Activated T-helper 9 cell treated with anti-CD3 and anti-CD28 coated beads, Interleukin-2, amount 50 U/mL, for 16 hours (primary cell): Measurements from ENCODE around the gene PHKB.

ENCODE experiments used
- DNase-seq: peaks from one replicate; pipeline ENCODE4 v3.0.0-alpha.2; 2020; ENCODE audit warnings: low read depth

PHKB gene

DNA sequence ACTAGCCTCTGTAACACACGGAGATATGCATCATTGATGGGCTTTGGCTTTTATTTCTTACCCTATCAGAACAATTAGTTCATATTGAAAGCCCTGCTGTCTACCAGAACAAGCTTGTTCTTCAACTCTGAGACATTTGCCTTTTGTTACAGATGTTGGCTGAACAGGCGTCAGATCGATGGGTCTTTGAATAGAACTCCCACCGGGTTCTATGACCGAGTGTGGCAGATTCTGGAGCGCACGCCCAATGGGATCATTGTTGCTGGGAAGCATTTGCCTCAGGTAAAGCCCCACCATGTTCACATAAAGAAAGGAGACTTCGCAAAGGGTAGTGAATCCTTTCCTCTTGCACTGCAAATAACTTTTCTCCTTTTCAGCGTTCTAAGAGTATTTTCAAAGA lies 232.1 kb downstream of the PHKB start:
- DNase-seq = no peak

DNA sequence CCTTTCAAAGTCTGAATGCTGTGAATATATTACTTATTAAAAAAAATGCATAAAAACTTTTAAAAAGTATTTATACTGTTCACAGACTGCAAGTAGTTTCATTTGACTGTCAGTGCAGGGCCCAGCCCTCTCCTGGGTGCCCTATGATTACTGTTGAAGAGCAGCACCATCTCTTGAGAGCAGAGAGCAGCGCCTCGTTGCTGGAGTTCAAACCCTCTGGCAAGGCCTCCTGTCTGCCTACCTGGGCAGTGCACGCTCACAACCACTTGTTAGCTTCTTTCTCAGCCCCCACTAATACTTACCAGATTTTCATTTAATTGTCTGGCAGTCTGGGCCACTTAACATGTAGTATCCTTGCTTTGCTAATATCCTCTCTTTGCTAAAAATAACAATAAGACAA lies 233.4 kb downstream of the PHKB start:
- DNase-seq = no peak

DNA sequence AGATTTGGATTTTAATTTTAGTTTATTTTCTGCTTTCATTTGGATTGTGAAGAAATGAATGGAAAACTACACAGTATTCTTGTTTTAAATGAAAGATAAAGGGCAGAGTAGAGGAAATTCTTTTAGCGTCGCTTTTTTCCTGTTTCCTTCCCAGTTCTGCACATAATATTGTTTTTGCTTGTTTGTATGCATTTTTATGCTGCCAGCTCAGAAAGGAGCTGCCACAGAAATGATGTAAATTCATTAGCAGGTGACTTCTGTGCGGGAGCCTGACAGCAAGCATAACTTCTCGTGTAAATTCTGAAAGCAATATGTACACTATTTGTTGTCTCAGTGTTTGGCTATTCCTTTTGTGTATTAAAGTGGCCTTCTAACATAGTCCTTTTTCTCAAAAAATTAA lies 234.6 kb downstream of the PHKB start:
- DNase-seq = no peak

DNA sequence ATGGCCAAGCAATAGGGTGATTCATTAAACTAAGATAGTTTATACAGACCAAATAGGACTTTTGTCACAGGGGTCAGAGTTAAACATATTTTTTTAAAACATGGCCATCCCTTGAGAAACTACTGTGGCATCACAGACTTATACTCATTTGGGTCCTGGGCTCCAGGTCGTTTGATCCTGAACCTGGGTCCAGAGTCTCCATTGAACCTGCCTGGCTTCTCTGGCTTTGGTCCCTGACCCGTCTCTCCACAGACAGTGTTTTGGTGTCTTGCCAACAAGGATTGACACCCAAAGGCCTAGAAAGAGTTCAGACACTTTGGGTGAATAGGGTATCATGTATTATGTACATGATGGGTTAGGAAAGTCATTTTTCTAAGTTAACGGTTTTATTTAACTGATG lies 236.7 kb downstream of the PHKB start:
- DNase-seq = no peak

DNA sequence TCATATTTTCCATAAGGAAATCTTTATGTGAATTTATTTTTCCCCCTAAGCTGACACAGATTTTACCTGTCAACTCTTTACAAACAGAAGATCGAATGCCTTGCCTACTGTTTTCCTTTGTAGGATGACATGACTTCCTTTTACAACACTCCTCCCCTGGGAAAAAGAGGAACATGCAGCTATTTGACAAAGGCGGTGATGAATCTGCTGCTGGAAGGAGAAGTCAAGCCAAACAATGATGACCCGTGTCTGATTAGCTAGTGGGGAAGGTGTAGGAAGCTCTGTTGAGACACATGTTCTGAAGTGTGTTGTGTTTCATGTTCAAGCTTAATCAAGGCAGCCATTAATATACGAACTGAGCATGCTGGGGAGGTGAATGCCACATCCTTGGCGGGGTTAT lies 238.0 kb downstream of the PHKB start:
- no peak for DNase-seq

DNA sequence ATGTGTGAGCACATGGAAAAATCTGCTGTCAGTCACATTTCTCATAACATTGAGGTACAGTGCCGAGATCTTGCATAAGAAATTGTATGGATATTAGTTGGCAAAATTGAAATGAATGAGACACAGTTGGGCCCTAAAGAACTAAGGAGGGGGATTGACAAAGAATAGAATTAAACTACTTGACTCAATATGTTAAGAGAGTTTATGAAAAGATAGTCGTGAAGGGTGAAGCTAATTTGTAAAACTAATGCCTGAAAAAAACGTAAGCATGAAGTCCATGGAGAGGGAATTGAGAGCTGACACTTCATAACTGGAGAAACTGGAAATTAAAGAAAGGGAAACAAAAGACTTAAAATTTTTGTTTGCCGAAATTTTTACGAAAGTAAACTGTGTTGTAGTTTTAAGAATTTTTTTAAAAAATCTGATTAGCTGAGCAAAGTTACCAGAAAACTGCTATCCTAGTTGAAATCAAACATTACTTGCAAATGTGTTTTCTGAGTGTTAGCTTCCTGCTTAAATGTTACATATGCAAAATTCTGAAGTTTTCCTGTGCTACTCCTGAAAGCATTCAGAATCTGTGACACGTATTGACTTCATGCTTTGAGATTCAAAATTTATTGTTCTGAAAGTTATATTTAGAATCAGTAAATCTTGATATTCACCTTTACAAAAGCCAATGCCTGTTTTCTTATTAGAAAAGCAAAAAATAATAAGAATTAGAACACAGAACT lies 239.9 kb downstream of the PHKB start:
- DNase-seq = no peak

DNA sequence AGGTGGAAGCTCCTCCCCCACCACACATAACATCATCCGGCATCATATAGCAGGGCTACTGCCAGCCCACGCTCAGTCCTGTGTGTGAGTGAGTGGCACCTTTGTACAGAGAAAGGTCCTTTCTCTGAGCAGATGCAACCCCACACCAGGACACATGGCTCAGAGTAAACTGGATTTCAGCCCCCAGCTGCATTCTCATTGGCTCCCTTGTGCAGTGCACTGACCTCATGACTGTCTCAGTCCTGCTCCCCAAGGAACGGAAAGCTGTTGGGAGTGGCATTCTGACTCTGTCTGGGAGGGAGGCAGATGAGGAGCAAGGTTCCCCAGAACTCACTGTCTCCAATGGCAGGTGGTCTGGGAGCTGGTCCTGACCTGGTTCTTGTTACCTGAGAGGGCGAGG lies 244.1 kb downstream of the PHKB start:
- DNase-seq = no peak

DNA sequence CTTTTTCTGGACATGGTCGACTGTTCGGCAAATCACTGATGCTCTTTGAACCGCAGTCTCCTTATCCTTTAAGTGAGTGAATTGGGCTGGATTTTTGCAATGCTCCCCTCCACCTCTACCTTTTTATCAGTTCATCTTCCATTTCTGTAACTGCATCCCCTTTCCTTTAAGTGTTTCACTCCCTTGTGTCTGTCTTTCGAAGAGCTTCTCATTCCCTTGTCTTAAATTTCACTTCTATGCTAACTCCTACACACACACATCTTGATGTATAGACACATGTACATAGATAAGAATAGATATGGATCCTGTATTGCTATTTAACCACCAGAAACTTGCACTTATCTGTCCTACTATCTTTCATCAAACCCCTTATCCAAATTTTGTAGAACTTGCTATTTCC lies 250.7 kb downstream of the PHKB start:
- DNase-seq = no peak

DNA sequence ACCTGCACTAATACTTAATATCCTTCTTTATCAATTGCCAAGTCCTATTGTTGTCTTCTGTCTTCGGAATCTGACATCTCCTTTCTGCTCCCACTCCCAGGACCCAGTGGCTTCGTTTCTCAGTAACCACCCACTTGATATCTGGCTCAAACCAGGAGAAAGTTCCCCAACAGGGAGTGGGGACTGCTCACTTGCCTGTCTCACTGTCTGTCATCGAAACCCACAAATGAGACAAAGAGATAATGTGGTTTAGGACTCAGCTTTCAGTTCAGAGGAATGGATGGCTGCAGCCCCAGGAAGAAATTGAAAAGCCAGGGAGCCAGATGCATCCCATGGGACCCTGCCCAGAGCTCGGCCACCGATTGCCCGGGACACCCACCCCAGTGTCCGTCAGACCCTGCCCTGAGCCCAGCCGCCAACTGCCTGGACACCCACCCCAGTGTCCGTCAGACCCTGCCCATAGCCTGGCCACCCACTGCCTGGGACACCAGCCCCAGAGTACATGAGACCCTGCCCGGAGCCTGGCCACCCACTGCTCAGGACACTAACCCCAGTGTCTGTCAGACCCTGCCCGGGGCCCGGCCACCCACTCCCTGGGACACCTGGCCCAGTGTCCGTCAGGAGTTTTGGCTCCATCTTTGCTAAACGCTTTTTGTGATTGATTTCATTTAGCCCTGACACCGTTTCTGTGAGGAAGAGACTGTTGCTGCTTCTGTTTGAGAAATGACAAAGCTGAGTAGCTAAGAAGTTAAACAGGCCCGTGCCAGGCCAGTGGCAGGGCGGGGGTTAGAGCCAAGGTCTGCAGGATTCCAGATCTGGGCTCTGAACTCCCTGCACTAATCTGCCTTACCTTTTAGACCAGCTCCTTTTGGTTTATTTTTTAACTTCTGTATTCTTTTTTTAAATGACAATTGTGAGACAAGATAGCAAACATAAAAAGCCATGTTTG lies 251.4 kb downstream of the PHKB start:
- no peak for DNase-seq

DNA sequence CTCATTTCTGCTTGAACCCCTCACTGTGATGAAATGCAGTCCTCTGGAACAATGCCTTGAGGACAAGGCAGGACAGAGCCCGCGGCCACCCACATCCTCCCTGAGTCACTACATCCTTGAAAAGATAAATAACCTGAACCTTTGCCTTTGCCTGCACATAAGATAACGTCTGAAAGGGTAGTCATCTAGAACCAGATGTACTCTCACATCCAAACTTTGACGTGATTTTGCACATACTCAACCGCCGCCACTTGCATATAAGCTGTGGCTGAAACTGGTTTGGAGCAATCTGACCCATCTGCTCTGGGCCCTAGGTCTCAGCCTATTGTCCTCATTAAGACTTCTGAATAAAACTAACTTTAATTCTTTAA lies 252.1 kb downstream of the PHKB start:
- no peak for DNase-seq

DNA sequence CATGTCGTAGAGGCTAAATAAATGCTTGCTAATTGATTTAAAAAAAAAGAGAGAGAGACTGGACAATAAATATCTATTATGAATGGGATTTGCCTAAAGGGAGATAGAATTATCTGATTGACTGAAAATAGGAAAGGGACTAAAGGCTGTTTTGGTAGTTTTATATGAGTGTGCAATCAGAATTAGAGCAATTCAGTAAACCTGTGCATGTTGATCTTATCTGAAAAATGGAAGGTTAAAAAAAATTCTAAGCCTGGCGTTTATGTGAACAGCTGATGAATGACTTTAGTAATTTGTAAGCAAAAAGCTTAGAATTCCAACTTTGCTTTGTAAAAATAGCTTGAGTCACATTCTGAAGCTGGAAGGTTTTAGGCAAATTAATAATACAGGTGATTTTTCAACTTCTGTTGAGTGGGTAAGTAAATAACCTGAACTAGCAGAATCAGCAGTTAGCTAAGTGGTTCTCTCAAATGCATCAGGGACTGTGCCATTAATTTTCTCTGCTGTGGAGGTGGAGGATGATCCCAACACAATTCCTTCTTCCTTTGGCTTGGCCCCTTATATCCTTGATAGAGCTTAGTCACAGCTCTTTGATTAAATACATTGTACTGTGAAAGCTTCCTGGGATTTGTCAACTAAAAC lies 254.4 kb downstream of the PHKB start:
- no peak for DNase-seq

DNA sequence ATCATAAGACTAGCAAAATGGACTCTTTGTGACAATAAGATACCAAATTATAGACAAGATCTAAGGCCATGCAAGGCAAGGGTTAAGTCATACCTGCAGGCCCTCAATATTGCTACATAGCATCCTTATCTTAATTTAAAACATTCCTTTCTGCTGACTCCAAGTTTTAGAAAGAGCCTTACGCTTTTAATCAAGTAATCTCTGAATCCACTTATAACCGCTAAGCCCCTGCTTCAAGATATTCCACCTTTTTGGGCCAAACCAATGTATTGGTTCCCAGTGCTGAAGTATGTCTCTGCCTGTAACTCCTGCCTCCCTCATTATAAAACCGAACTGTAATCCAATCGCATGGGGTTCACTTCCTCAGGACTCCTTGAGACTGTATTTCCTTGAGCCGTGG lies 255.4 kb downstream of the PHKB start:
- DNase-seq = no peak

DNA sequence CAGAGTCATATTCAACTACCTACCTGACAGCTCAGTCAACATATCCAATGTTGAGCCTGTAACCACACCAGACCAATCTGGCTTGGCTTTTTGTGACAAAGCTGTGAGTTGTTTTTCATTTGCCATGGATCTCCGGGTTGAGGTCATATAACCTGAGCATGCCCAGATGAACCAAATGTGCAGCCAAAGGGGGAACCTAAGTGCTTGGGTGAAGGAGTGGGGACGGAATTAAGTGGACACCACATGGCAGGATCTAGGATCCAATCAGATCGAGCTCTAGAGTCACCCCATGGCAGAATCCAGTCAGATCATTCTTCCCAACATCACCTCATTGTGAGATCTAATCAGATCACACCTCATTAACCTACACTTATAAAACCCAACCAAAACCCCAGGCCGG lies 258.6 kb downstream of the PHKB start:
- DNase-seq = no peak

DNA sequence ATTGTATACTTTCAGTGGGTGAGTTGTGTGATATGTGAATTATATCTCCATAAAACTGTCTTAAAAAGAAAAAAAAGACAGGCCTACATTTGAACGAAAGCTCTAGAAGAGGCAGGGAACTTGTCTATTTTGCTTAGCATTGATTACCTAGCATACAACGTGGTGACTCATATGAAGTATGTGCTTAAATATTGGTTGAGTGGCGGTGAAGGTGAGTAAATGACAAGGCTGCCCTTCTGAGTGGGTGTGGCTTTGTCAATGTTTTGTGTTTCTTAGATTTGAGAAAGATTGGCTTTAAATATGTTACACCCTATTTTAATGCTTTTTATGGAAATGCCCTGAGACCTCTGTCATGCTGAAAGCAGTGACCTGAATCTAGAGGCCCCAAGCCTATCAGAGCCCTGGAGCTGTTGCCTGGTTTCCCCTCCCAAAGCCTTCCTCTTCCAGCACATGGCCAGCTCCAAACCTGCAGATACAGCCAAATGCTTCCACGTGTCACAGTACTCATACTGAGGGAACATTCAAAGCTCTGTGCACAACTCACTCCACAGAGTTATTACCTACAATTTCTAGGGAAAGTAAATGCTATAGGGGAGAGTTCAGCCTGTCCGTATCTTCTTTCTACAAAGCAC lies 260.0 kb downstream of the PHKB start:
- no peak for DNase-seq

DNA sequence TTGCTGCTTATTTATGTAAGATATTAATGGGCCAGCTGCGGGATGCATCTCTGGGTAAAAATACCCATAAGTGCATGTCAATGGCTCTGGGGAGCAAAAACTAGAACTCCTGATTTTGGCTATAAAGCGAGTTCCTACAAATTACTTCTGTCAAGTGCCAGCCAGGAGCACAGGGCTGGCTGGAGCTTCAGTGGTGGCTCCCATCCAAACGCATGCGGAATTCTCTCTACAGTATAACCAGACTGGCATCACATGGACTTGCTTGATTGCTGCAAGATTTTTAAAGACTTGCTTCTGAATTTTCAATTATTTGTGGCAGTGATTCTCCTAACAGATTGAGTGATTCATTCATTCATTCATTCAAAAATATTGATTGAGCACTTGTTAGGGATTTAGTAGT lies 260.9 kb downstream of the PHKB start:
- DNase-seq = no peak

DNA sequence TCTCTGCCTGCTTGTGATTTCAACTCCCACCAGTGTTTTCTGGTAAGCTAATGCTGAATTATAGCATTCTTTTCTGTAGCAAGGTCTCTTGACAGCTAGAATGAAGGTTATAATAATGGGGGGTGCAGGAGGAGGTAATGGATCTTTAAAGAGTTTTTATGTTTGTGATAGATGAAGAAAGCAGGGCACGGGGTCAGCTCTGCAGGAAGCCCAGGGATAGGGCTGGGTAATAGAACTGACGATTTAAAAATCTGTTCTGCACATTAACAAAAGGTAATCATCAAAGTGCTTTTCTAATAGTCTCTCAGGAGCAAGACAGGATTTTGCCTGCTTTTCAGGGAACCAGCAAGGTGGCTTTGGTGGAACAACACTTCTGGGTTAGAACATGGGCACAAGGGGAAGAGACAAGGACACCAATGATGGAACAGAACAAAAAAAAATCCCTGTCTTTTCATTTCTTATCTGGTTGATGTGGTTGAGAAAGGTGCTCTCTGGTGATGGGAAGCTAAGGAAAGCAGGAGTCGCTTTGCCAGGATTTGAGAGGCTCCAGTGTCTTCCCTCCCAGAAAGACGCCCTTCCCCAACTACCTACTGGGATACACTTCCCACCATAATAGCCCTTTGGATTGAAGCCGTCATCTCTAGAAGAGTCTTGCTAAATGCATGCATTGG lies 263.1 kb downstream of the PHKB start:
- no peak for DNase-seq

DNA sequence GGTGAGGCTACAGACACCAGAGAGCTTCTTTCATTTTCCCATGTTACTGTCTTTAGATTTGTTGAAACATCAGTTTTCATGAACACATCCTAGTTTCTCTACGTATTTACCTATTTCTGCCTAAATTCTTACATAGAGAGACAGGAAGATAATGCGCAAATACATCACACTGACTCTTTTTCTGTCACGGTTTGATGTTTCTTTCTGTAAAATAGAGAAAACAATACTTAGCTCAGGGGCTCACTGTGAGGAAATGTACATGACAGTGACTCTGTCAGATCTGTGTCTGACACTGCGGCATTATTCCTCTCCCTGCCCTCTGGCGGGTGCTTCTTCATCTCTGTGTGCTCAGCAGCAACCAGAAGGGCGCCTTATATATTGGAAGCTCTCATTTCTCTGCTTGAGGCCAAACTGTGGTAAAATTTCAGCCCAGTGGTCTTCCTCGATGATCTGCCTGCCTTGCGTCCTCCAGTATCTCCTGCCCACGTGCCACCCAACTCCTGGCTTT lies 264.1 kb downstream of the PHKB start:
- no peak for DNase-seq

DNA sequence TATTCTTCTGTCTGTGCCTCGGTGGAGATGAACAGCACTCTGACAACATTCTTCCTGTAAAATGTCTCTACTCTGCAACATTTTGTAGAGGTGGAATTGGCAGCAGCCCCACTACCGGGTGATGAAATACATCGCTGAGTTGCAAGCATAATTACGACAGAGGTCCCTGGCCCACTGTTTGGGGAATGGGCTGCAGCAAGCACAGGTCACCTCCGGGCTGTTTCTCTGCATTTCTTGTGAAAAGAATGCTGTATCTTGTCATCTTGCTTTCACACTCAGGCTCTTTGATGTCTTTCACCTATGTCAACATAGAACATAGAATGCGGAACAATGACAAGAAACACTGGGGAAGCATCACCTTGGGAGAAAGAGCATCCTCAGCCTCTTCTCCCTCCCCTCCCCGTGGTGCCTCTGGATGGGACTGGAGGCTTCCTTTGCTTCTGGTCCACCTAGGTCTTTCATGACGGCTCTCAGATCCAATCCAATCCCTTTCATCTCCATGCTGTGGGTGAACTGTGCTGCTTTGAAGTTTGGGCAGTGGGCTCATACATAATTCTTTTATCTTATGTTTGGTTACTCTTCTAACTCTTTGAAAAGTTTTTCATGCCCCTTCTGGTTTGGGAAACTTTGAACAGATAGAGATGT lies 265.0 kb downstream of the PHKB start:
- DNase-seq = no peak

DNA sequence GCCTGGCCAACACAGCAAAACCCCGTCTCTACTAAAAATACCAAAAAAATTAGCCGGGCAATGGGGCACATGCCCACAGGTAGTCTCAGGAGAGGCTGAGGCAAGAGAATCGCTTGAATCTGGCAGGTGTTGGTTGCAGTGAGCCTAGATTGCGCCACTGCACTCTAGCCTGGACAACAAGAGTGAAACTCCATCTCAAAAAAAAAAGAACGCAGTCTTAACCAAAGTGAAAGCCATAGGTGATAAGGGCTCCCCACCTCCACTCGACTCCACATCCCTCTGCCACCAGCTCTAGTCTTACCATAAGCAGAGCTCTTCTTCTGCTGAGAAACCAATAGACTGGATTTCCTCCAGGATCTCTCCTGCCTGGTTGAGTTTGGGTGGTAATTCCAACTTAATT lies 266.0 kb downstream of the PHKB start:
- no peak for DNase-seq

DNA sequence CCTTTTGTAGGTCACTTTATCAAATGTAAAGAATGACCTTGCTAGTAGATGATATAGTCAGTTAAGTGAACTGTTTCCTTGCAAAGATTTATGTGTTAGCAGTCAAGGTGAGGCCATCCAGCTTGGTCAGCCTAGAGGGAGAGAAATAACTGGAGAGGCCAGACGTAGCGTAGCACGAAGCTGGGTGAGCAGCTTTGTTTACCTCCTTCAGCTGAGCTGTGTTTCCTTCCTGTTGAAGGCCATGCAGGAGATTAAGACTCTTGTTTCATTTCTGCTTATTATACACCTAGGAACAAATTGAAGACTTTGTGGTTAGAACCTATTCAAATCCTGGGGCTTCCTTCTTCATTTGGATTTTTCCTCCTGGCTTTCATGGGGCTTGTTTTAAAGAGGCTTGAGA lies 267.1 kb downstream of the PHKB start:
- DNase-seq = no peak

DNA sequence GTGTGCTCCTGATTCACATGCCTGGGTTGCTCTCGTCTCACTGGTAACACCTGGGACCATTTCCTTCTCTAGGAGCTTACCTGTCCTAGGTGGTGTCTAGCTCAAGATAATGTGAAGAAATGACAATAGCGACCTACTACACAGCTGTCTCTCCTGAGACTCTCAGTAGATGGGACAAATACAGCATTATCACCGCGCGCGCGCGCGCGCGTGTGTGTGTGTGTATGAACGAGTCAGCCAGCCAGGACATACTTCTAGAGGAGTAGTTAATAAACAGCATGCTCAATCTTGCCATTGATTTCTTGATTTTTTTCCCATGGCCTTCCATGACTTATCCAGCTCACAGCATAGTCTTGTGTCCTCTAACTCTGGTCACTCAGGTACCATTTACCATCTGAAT lies 268.6 kb downstream of the PHKB start:
- no peak for DNase-seq
